Stomach smooth muscle (tissue), 2 donors: ENCODE measurements around the gene SIGLEC10.

Source experiments
- H3K27ac ChIP-seq: one replicate; pipeline ENCODE4 v1.7.0; 2013; ENCODE audit warnings: mild to moderate bottlenecking, low read length, inconsistent platforms
- H3K27me3 ChIP-seq, 2 donors: one replicate each; pipeline ENCODE4 v1.7.0; 2013; ENCODE audit warnings: low read length in 2 of 2; ENCODE audit not compliant: insufficient read depth in 2 of 2, control insufficient read depth in 1 of 2
- H3K36me3 ChIP-seq, 2 donors: one replicate each; pipeline ENCODE4 v1.7.0; 2013; ENCODE audit warnings: low read length in 2 of 2; ENCODE audit not compliant: control insufficient read depth in 2 of 2, insufficient read depth in 2 of 2
- H3K4me1 ChIP-seq: one replicate; pipeline ENCODE4 v1.7.0; 2013; ENCODE audit warnings: low read length; ENCODE audit not compliant: control insufficient read depth, insufficient read depth
- H3K4me3 ChIP-seq, 2 donors: one replicate each; pipeline ENCODE4 v1.7.0; 2013; ENCODE audit warnings: low read length in 2 of 2
- H3K9ac ChIP-seq, 2 donors: one replicate each; pipeline ENCODE4 v1.7.0; 2013; ENCODE audit warnings: low read length in 2 of 2, mild to moderate bottlenecking in 1 of 2
- H3K9me3 ChIP-seq, 2 donors: one replicate each; pipeline ENCODE4 v1.7.0; 2013; ENCODE audit warnings: low read length in 2 of 2; ENCODE audit not compliant: control insufficient read depth in 2 of 2
- donor health status: healthy.
- donor health status: Pancreatic carcinoma.

Gene SIGLEC10

GRCh38 chr19:51365211-51365964 is 52.1 kb downstream of the SIGLEC10 start:
- Histone ChIP-seq H3K9ac (peak overlapping the region; percentile 96), H3K27ac (peak overlapping the region; percentile 99), H3K4me3 (peak overlapping the region; percentile 72 to 91), H3K36me3 (no peaks in the 10 kb centered on the region), H3K27me3 (no peaks in the 10 kb centered on the region), H3K4me1 (peaks cover 52% of the 10 kb centered on the region), H3K9me3 (no peaks in the 10 kb centered on the region)

GRCh38 chr19:51364200-51365106 is 53.0 kb downstream of the SIGLEC10 start:
- no peaks in the 10 kb centered on the region for H3K27me3 ChIP-seq
- H3K9me3 ChIP-seq = no peaks in the 10 kb centered on the region
- H3K27ac ChIP-seq = peak overlapping the region; percentile 82
- H3K4me3 ChIP-seq = peak overlapping the region; percentile 3 to 91
- H3K36me3 ChIP-seq = no peaks in the 10 kb centered on the region
- peaks cover 56% of the 10 kb centered on the region for H3K4me1 ChIP-seq
- peak overlapping the region; percentile 56 to 58 for H3K9ac ChIP-seq

GRCh38 chr19:51361239-51361638 is 56.2 kb downstream of the SIGLEC10 start:
- Histone ChIP-seq H3K9me3 (no peaks in the 10 kb centered on the region), H3K4me3 (no peak overlapping the region), H3K9ac (no peak overlapping the region), H3K36me3 (peaks cover 0 to 2% of the 10 kb centered on the region in 2 donors), H3K27me3 (no peaks in the 10 kb centered on the region), H3K4me1 (peaks cover 47% of the 10 kb centered on the region), H3K27ac (no peak overlapping the region)
